NCI-H2171 (cell line): ENCODE data around the gene GATAD2A.
"Not testable (repeated sequence)": the region's sequence is repeated elsewhere in the genome, so short reads cannot be mapped to it uniquely, and the experiment has no call there.

Experiments
- DNase-seq: peaks from one replicate; lab custom pipeline; 2025; lab: John Stamatoyannopoulos, UW

The GATAD2A gene

GRCh38 chr19:19468424-19469050 is 63.1 kb downstream of the GATAD2A start:
- no peak for DNase-seq

GRCh38 chr19:19470579-19470978 is 65.1 kb downstream of the GATAD2A start:
- no peak for DNase-seq

GRCh38 chr19:19471682-19472081 is 66.2 kb downstream of the GATAD2A start:
- no peak for DNase-seq

- DNase-seq: not testable (repeated sequence)
These were observed 66.6 kb downstream of the GATAD2A start for GRCh38 chr19:19472106-19472505.

- DNase-seq: no peak
These were observed 69.7 kb downstream of the GATAD2A start for GRCh38 chr19:19475015-19475765.

GRCh38 chr19:19475849-19476828 is 70.7 kb downstream of the GATAD2A start:
- no peak for DNase-seq

- DNase-seq: no peak
These were observed 72.4 kb downstream of the GATAD2A start for GRCh38 chr19:19477705-19478383.

- no peak for DNase-seq
These were observed 75.2 kb downstream of the GATAD2A start for GRCh38 chr19:19480688-19481087.

GRCh38 chr19:19482809-19483596 is 77.5 kb downstream of the GATAD2A start:
- peak; percentile 44 for DNase-seq

- no peak for DNase-seq
These were observed 79.9 kb downstream of the GATAD2A start for GRCh38 chr19:19485161-19485997.

- DNase-seq: no peak
These were observed 80.5 kb downstream of the GATAD2A start for GRCh38 chr19:19485998-19486290.

GRCh38 chr19:19486343-19487076 is 81.0 kb downstream of the GATAD2A start:
- peak; percentile 25 for DNase-seq

- no peak for DNase-seq
These were observed 81.8 kb downstream of the GATAD2A start for GRCh38 chr19:19487077-19487949.

GRCh38 chr19:19487950-19488874 is 82.7 kb downstream of the GATAD2A start:
- DNase-seq: no peak

GRCh38 chr19:19488875-19489690 is 83.6 kb downstream of the GATAD2A start:
- DNase-seq: peak; percentile 59

GRCh38 chr19:19489804-19490204 is 84.3 kb downstream of the GATAD2A start:
- DNase-seq: no peak
